Measurements from ENCODE around the gene TMEM131L.
"Not testable (repeated sequence)": the region's sequence is repeated elsewhere in the genome, so short reads cannot be mapped to it uniquely, and the experiment has no call there.

Gene TMEM131L

DNA sequence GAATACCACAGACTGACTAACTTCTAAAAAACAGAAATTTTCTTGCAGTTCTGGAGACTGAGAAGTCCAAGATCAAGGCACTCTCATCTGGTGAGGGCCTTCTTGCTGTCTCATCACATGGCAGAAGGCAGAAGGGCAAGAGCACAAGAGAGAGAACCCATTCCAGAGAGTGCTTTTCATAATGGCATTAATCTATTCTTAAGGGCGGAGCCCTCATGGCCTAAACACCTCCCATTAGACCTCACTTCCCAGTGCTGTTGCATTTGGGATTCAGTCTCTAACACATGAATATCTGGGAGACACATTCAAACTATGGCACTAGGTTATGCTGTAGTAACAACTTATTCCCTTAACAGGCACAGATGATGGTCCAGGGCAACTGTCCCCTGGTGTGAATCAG lies 180.8 kb downstream of the TMEM131L start:
- no peak for DNase-seq (ENCODE audit: low read depth in 4 of 4, low spot score in 1 of 4)

DNA sequence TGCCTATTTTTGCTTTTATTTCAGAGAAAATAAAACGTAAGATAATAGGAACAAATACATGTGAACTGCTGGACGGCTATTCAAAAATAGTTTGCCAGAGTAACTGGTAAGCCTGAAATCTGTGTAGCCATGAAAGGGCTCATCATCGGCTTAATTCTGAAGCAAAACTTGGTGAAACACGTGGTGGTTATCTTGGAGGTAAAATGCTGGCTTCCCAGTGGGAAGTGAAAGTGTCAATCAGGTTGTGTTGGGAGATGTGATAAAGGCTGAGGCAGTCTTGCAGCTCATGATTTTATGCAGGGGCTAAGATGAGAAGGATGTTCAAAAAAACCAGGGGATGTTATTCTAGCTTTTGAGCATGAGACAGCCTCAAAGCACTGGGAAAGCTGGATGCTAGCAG lies 181.8 kb downstream of the TMEM131L start:
- no peak for DNase-seq (ENCODE audit: low read depth in 4 of 4, low spot score in 1 of 4)

DNA sequence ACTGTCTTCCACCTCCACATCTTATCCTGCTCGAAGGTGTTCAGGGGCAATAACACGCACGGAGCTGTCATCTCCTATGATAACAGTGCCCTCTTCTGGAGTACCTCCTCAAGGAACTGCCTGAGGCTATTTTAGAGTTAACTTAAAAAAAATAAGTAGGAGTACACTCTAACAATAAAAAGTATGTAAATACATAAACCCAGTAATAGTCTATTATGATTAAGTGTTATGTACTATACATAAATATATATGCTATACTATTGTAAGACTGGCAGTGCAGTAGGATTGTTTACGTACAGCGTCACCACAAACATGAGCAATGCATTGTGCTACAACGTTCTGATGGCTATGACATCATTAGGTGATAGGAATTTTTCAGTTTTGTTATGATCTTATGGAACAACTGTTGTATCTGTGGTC lies 183.4 kb downstream of the TMEM131L start:
- DNase-seq (ENCODE audit: low read depth in 4 of 4, low spot score in 1 of 4): no peak

DNA sequence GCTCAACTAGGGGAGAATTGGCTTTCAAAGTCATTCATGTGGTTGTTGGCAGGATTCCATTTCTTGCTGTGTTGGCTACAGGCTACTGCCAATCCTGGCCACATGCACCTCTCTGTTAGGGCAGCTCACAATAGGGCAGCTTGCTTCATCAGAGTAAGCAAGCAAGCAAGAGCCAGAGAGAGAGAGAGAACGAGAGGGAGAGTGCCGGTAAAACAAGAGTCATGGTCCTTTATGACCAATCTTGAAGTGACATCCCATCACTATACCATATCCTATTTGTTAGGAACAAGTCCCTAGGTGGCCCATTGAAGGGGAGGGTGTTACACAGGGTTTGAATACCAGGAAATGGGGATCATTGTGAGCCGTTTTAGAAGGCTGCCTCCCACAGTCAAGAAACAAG lies 185.0 kb downstream of the TMEM131L start:
- no peak for DNase-seq (ENCODE audit: low read depth in 4 of 4, low spot score in 1 of 4)

DNA sequence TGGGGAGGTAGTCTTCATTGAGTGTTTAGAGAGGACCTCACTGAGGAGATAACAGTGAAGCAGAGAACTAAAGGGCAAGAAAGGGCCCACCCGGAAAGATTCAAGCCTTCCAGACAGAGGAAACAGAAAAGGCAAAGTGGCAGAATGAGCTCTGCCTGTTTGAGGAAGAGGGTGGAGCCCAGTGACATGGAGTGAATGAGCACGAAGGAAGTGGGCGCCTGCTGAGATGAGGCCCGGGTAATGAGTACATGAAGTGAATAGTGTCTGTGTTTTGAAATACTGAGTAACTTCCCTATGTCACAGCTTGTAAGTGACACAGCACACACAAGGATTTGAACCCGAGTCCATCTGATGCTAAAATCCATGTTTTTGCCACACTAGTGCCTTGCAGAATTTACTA lies 185.4 kb downstream of the TMEM131L start:
- DNase-seq (ENCODE audit: low read depth in 4 of 4, low spot score in 1 of 4): peak in 3 of 4 experiments; percentile 4 to 38 (median 34)

DNA sequence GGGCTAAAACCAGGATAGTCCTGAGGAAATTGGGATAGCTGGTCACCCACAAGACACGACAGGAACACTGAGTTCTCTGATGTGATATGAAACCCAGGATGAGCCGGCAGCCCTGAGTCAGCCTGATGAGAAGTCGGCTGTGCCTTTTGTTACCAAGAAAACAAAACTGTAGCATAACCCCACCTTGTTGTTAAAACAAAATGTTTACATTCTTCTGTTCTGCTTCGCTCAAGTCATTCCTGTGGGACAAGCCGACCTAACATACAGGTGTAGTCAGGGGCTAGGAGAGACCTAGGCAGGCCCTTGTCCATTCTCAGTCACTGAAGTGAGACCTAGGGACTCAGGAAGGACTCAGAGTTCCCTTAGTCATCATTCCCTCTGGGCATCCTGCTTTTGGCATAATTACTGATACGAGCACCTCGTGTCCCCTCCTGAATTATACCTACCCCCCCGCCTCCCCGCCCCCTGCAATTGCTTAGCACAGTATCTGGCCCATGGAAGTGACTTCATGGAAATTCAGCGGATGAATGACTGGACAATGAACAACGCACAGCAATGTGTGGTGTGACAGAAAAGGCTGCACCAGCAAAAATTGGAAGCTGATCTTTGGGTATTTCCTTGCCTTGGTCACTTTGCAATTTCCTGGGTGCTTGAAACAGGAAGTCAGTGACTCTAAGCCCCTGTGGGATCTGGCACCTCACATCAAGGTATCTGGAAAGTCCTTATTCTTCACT lies 186.1 kb downstream of the TMEM131L start:
- no peak for DNase-seq (ENCODE audit: low read depth in 4 of 4, low spot score in 1 of 4)

DNA sequence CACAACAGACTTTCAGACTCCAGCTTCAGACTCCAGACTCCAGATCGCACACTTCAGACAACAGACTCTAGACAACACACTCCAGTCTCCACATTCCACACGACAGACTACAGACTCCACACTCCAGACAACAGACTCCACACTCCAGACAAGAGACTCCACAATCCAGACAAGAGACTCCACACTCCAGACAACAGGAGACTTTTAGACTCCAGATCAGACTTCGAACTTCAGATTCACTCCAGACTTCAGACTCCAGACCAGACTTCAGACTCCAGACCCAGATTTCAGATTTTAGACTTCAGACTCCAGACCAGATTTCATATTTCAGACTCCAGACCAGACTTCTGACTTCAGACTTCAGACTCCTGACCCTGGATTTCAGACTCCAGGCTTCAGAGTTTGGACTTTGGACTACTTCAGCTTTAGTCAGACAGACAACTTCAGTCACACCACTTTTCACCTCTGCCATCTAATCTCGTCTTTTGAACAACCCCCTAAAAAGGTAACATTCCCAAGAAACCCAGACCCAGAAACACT lies 188.9 kb downstream of the TMEM131L start:
- DNase-seq (ENCODE audit: low read depth in 4 of 4, low spot score in 1 of 4): no peak

DNA sequence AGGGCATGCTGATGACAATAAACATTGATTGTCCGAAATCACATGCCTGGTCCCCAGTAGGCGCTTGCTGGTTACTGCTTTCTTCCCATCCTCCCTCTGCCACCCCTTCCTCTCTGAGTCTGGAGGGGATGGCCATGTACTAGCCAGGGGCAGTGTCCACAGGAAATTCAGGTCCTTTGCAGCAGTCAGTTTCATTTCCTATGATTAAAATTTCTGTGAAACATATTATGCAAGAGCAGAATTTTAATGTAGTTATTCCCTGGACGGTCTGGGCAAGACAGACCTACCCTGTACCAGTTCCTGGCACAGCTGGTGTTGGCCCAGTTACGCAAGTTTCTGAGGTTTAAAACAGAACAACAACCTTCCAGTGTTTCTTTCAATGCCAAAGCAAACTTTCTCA lies 189.8 kb downstream of the TMEM131L start:
- no peak for DNase-seq (ENCODE audit: low read depth in 4 of 4, low spot score in 1 of 4)

DNA sequence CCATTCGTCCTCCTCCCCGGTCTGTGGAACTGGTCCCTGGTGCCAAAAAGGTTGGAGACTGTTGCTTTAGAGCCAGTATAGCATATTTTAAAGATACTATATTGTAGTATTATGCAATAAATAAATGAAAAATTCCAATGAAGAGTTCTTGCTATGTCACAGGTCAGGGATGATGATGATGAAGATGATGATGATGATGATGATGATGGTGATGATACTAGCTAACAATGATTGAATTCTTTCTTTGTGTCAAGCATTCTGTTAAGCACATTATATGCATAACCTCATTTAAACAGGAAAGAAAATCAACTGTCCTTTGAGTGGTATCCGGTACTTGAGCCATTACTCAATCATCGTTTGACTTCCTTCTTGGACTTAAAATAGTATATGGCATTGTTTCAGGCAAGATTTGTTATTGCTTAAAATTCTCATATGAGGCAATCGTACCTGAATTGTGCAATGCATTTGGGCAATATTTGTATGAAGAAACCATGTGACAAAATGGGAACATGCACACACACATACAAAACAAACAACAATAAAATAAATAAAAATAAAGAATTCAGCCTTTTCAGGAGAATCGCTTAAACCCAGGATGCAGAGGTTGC lies 195.2 kb downstream of the TMEM131L start:
- no peak for DNase-seq (ENCODE audit: low read depth in 4 of 4, low spot score in 1 of 4)

DNA sequence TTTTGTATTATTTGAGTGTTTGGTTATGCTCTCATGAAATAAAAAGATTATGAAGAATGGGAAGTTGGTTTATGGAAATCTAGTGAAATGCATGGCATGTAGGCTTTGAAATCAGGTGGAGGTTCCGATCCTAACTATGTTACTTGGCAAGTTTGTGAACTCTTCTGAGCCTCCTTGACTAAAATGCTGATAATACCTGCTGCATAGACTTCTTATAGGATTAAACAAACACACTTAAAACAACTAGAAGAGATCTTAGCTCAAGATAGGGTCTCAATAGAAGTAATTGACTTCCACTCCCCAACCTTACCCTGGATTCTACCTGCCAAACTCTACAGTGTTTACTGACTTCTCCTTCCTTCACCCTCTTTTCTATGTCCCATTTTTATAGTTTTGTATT lies 195.7 kb downstream of the TMEM131L start:
- DNase-seq (ENCODE audit: low read depth in 4 of 4, low spot score in 1 of 4): no peak

DNA sequence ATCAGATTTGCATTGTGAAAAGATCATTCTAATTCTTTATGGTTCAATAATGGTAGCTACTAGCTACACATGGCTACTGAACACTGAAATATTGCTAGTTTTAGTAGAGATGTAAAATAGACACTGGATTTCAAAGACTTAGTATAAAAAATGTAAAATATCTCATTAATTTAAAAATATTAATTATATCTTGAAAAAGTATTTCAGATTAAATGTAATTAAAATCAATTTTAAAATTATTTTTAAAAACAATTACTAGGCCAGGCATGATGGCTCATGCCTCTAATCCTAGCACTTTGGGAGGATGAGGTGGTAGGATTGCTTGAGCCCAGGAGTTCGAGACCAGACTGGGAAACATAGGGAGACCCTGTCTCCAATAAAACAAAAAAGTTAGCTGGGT lies 197.5 kb downstream of the TMEM131L start:
- no peak for DNase-seq (ENCODE audit: low read depth in 4 of 4, low spot score in 1 of 4)

DNA sequence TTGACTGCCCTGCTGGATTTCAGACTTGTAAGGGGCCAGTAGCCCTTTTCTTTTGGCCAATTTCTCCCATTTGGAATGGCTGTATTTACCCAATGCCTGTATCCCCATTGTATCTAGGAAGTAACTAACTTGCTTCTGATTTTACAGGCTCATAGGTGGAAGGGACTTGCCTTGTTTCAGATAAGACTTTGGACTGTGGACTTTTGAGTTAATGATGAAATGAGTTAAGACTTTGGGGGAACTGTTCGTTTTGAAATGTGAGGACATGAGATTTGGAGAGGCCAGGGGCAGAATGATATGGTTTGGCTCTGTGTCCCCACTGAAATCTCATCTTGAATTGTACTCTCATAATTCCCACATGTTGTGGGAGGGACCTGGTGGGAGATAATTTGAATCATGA lies 200.3 kb downstream of the TMEM131L start:
- not testable (repeated sequence) for DNase-seq (ENCODE audit: low read depth in 4 of 4, low spot score in 1 of 4)

DNA sequence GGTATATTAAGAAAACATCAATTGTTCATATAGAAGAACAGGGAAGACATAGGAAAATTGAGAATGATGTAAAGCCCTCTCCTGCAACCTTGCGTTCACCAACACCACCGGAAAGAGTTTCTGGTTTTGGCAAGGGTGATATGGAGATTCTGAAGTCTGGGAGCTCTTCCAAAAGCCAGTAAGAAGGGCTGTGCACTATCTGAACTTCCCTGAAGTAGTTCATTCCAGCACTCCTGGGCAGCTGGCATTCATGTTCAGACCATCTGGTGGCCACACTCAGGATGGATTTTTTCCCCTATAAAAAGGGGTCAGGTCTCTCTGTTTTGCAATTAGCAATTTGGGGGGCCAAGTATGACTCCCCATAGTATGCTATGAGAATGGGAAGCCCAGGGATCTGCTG lies 202.5 kb downstream of the TMEM131L start:
- no peak for DNase-seq (ENCODE audit: low read depth in 4 of 4, low spot score in 1 of 4)

DNA sequence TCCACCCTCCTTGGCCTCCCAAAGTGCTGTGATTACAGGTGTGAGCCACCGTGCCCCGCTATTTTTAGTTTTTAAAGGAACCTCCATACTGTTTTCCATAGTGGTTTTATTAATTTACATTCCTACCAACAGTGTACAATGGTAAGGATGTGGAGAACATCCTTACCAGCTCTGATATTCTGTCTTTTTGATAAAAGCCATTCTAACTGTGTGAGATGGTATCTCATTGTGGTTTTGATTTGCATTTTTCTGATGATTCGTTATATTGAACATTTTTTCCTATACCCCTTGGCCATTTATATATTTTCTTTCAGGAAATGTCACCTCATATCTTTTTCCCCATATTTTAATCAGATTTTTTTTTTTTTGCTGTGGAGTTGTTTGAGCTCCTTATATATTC lies 203.7 kb downstream of the TMEM131L start:
- no peak for DNase-seq (ENCODE audit: low read depth in 4 of 4, low spot score in 1 of 4)

DNA sequence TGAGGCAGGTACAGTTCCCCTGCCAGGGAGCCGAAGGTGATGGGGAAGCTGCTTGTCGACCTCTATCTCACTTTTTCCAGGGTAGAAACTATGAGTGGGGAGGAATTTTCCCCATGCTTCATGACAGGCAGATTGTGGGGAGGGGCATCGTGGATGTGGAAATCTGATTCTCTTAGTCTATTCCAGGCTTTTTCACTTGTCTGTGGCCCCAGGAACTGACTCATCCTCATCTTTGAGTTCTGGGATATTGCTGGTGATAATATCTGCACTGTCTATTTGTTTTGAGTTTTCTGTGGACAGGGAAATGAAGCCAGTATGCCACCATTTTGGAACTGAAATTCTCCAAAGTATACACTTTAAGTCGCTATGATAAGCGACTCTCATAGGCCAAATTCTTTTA lies 210.3 kb downstream of the TMEM131L start:
- no peak for DNase-seq (ENCODE audit: low read depth in 4 of 4, low spot score in 1 of 4)

DNA sequence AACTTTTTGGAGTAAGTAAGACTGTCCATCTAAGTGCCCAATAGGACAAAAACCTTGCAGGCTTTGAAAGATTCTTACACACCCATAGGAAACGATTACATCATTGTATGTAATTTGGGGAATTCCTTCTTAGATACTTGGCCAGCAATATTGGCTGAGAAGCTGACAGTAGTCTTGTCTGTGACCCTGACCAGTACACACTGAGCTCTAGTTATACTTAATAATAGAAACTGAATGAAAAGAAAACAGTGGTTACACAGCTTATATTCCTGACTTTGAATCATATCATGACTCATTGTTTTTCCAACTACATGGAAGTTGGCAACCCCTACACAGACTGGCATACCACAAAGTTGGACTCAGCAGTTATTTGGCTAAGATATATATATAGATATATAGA lies 210.8 kb downstream of the TMEM131L start:
- DNase-seq (ENCODE audit: low read depth in 4 of 4, low spot score in 1 of 4): no peak

DNA sequence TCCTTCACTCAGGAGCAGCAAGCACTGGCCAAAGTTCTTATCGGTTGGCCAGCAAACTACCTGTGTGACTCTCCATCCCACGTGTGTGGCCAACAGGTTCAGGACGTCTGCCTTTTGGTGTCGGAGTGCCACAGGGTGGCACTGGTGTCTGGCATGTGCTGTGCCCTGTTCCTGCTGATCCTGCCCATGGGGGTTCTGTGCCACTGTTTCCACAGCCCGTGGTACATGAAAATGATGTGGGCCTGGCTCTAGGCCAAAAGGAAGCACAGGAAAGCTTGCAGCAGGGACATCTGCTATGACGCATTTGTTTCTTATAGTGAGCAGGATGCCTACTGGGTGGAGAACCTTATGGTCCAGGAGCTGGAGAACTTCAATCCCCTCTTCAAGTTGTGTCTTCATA lies 213.3 kb downstream of the TMEM131L start:
- DNase-seq (ENCODE audit: low read depth in 4 of 4, low spot score in 1 of 4): no peak

DNA sequence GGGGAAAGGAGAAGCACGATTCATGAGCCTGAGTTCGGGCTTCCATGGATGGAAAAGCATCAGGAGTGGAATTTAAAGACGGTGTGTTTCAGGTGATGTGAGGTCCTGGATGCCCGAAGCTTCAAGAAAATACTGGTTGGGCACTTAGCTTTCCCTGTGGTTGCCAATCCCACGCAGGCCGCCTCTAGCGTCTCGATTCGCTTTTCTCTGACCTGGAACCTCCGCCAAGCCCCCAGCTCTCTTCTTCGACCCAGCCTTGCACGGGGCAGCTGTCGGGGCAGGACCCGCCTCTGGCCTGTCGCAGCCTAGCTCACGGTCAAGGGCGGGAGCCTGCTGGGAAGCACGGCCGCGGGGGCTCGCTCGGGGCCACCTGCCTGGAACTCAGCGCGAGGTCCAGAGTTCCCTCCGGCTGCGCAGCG lies 217.6 kb downstream of the TMEM131L start:
- no peak for DNase-seq (ENCODE audit: low read depth in 4 of 4, low spot score in 1 of 4)

DNA sequence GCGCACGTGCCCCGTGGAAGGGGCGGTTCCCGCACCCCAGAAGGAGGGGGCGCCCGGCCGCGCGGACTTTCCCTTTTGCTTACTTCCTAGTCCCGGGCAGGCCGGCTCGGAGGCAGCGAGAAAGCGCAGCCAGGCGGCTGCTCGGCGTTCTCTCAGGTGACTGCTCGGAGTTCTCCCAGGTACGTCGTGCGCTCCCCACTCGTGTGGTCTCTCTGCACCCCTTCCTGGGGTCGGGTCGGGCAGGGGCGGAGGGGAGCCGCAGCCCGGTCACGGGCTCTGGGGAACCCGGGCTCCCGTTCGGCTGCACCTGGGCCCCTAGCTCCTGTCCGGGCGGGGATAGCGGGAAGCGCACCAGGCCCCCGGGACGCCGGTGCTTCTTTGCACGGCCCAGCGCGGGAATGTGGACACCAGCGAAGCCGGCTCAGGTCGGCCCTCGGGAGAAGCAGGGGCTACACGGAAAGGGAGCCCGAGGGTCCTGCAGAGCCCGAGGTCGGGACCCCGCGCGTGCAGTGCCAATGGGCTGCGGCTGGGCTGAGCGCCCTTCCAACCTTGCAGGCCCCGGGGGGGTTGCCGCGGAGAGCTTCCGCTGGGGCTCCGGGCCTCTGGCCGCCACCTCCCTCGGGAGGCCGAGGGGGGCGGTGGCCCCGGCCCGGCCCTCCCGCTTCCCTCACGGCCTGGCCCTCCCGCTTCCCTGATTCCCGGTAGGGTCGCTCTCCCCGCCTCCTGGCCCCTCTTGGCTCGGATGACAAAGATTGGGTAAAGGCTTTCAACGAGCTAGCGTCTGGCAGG lies 218.2 kb downstream of the TMEM131L start, which contains the start of gene TLR2:
TSS of gene TLR2 (plus strand) at position 99 of the 789 bp plus-strand sequence. CDS start 18,628 bp downstream, outside the sequence.
- peak; percentile 35 to 59 (median 48) for DNase-seq (ENCODE audit: low read depth in 4 of 4, low spot score in 1 of 4)

DNA sequence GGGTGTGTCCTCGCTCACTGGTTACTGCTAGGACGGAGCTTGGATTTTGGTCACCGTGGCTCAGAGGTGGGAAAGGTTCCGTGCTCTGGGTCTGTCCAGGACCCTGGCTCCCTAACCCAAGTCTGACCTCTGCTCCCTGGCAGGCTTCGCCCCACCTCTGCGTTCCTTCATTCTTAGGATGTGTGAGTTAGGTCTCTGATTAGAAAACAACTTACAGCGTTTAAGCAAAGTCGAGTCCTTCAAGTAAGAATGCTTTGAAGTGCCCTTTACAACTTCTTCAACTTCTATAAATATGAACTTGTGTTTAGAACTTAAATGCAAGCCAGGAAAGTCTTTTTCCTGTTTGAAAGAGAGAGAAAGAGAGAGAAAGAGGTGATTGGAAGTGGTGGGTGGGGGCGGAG lies 218.8 kb downstream of the TMEM131L start:
- DNase-seq (ENCODE audit: low read depth in 4 of 4, low spot score in 1 of 4): peak in 1 of 4 experiments; percentile 4

Measured in stimulated activated CD4-positive, alpha-beta T cell treated with anti-CD3 and anti-CD28 coated beads, Interleukin-1b, Interleukin-23, amount 100 ng/mL, for 24 hours (primary cell).